HG02623 (cell line): ENCODE measurements around the gene POU3F3.

Experiments used
- ATAC-seq: cut with Tn5 transposase; IDR thresholded peaks from one replicate; pipeline ENCODE4 v1.9.1; 2021; ENCODE audit warnings: moderate library complexity; ENCODE audit not compliant: unreplicated experiment

Gene POU3F3

GRCh38 chr2:104901037-104901881 is 47.3 kb downstream of the POU3F3 start:
- ATAC-seq, result no peak

GRCh38 chr2:104902317-104902716 is 48.4 kb downstream of the POU3F3 start:
- ATAC-seq, result no peak
